CD4-positive, CD25-positive, alpha-beta regulatory T cell (primary cell): Measurements from ENCODE around the gene THSD7A. TPM values are rescaled to one million over a fixed set of nuclear protein-coding genes. Genes with fewer than 3 reads are reported as not detected.

ENCODE experiments used
- ATAC-seq, 2 donors: fragments of 150-1000 bp; cut with Tn5 transposase; one replicate each; pipeline ENCODE4 v1.10.0; 2021; ENCODE audit warnings: low read depth in 2 of 2, moderate number of reproducible peaks in 2 of 2, moderate library complexity in 1 of 2
- DNase-seq, 3 donors: peaks; one replicate each; pipeline versions ENCODE4 v3.0.0 to v3.0.0-alpha.2; 2012 to 2022; ENCODE audit warnings: mixed read lengths in 1 of 3
- H3K27ac ChIP-seq: one replicate; pipeline ENCODE4 v1.7.0; 2013; ENCODE audit warnings: mild to moderate bottlenecking, low read length; ENCODE audit not compliant: insufficient read depth, poor library complexity, severe bottlenecking
- H3K27me3 ChIP-seq: one replicate; pipeline ENCODE4 v1.7.0; 2013; ENCODE audit warnings: low read length; ENCODE audit not compliant: control insufficient read depth, insufficient read depth
- H3K36me3 ChIP-seq: one replicate; pipeline ENCODE4 v1.7.0; 2013; ENCODE audit warnings: mild to moderate bottlenecking, low read length, moderate library complexity; ENCODE audit not compliant: control insufficient read depth, insufficient read depth
- H3K4me1 ChIP-seq: 2 replicates; pipeline ENCODE4 v1.7.0; 2013; ENCODE audit warnings: mild to moderate bottlenecking, low read length; ENCODE audit not compliant: insufficient read depth, control insufficient read depth, poor library complexity, severe bottlenecking
- H3K4me3 ChIP-seq: one replicate; pipeline ENCODE4 v1.7.0; 2013; ENCODE audit warnings: low read depth, mild to moderate bottlenecking, low read length, moderate library complexity
- H3K9me3 ChIP-seq, 2 experiments: 1 replicate in 1 of 2; 2 replicates in 1 of 2; pipeline ENCODE4 v1.7.0; 2013; ENCODE audit warnings: low read length in 2 of 2, mild to moderate bottlenecking in 1 of 2, moderate library complexity in 1 of 2; ENCODE audit not compliant: control insufficient read depth in 2 of 2
- H3K27ac Mint-ChIP-seq, 3 donors: one replicate each; pipeline ENCODE4 v1.8.0; 2020 to 2022; ENCODE audit warnings: mild to moderate bottlenecking in 3 of 3, mixed read lengths in 3 of 3, moderate library complexity in 2 of 3
- H3K27me3 Mint-ChIP-seq: one replicate; pipeline ENCODE4 v1.8.0; 2022; ENCODE audit warnings: mild to moderate bottlenecking, mixed read lengths
- H3K36me3 Mint-ChIP-seq: one replicate; pipeline ENCODE4 v1.8.0; 2020; ENCODE audit warnings: mixed read lengths
- H3K4me1 Mint-ChIP-seq, 4 donors: one replicate each; pipeline ENCODE4 v1.8.0; 2020 to 2022; ENCODE audit warnings: mixed read lengths in 4 of 4, mild to moderate bottlenecking in 1 of 4
- H3K4me3 Mint-ChIP-seq, 4 donors: one replicate each; pipeline ENCODE4 v1.8.0; 2020 to 2022; ENCODE audit warnings: mild to moderate bottlenecking in 4 of 4, mixed read lengths in 4 of 4, moderate library complexity in 3 of 4
- H3K9me3 Mint-ChIP-seq, 7 donors: one replicate each; pipeline ENCODE4 v1.8.0; 2020 to 2022; ENCODE audit warnings: mixed read lengths in 7 of 7, mild to moderate bottlenecking in 3 of 7, moderate library complexity in 2 of 7
- polyA plus RNA-seq, 4 donors: library from polyadenylated mRNA; unstranded; fragments of 300-500 nt; fragmentation: Illumina TruSeq; gene quantifications; one replicate each; pipeline ENCODE4 v1.2.3, GENCODE V29; 2021
- total RNA-seq: library from RNA; stranded (reverse); gene quantifications from one replicate; pipeline ENCODE4 v1.2.3, GENCODE V29; 2022

Gene THSD7A
- total and polyA plus RNA-seq, 5 donors from 2014 or later = 0.02 TPM; not detected in 4

GRCh38 chr7:11709196-11709595 lies 122.8 kb downstream of the THSD7A start:
- Mint-ChIP-seq H3K9me3 (no peaks in the 10 kb centered on the region), H3K4me3 (no peak overlapping the region), H3K4me1 (no peaks in the 10 kb centered on the region), H3K36me3 (no peaks in the 10 kb centered on the region), H3K27ac (no peak overlapping the region), H3K27me3 (no peaks in the 10 kb centered on the region)
- Histone ChIP-seq H3K4me1 (no peaks in the 10 kb centered on the region), H3K27me3 (no peaks in the 10 kb centered on the region), H3K27ac (no peak overlapping the region), H3K9me3 (no peaks in the 10 kb centered on the region), H3K4me3 (no peak overlapping the region), H3K36me3 (no peaks in the 10 kb centered on the region)
- DNase-seq = no peak
- no peak for ATAC-seq

GRCh38 chr7:11707606-11708193 lies 124.3 kb downstream of the THSD7A start:
- H3K4me1 Mint-ChIP-seq = no peaks in the 10 kb centered on the region
- Histone ChIP-seq H3K27ac (no peak overlapping the region), H3K4me1 (no peaks in the 10 kb centered on the region), H3K27me3 (no peaks in the 10 kb centered on the region), H3K9me3 (no peaks in the 10 kb centered on the region), H3K4me3 (no peak overlapping the region), H3K36me3 (no peaks in the 10 kb centered on the region)
- no peak for DNase-seq
- no peaks in the 10 kb centered on the region for H3K36me3 Mint-ChIP-seq
- H3K27ac Mint-ChIP-seq = no peak overlapping the region
- no peak for ATAC-seq
- no peak overlapping the region for H3K4me3 Mint-ChIP-seq
- H3K9me3 Mint-ChIP-seq = no peaks in the 10 kb centered on the region
- no peaks in the 10 kb centered on the region for H3K27me3 Mint-ChIP-seq

GRCh38 chr7:11706666-11707605 lies 125.1 kb downstream of the THSD7A start:
- H3K36me3 Mint-ChIP-seq = no peaks in the 10 kb centered on the region
- H3K4me3 ChIP-seq = no peak overlapping the region
- no peaks in the 10 kb centered on the region for H3K27me3 Mint-ChIP-seq
- no peak overlapping the region for H3K27ac ChIP-seq
- no peaks in the 10 kb centered on the region for H3K9me3 ChIP-seq
- H3K4me1 Mint-ChIP-seq = no peaks in the 10 kb centered on the region
- H3K4me3 Mint-ChIP-seq = no peak overlapping the region
- no peaks in the 10 kb centered on the region for H3K36me3 ChIP-seq
- no peaks in the 10 kb centered on the region for H3K9me3 Mint-ChIP-seq
- DNase-seq (no peak), ATAC-seq (no peak)
- H3K4me1 ChIP-seq = no peaks in the 10 kb centered on the region
- H3K27ac Mint-ChIP-seq = no peak overlapping the region
- H3K27me3 ChIP-seq = no peaks in the 10 kb centered on the region

GRCh38 chr7:11703829-11704228 lies 128.2 kb downstream of the THSD7A start:
- DNase-seq (no peak), ATAC-seq (no peak)
- Mint-ChIP-seq H3K9me3 (peaks cover 0 to 3% (median 0%) of the 10 kb centered on the region in 7 donors), H3K27ac (no peak overlapping the region), H3K36me3 (no peaks in the 10 kb centered on the region), H3K4me1 (no peaks in the 10 kb centered on the region), H3K4me3 (no peak overlapping the region), H3K27me3 (no peaks in the 10 kb centered on the region)
- Histone ChIP-seq H3K27me3 (no peaks in the 10 kb centered on the region), H3K4me3 (no peak overlapping the region), H3K4me1 (no peaks in the 10 kb centered on the region), H3K27ac (no peak overlapping the region), H3K9me3 (no peaks in the 10 kb centered on the region), H3K36me3 (no peaks in the 10 kb centered on the region)

GRCh38 chr7:11702938-11703337 lies 129.1 kb downstream of the THSD7A start:
- Histone ChIP-seq H3K36me3 (no peaks in the 10 kb centered on the region), H3K4me1 (no peaks in the 10 kb centered on the region), H3K27ac (no peak overlapping the region), H3K4me3 (no peak overlapping the region), H3K27me3 (no peaks in the 10 kb centered on the region), H3K9me3 (no peaks in the 10 kb centered on the region)
- Mint-ChIP-seq H3K9me3 (peaks cover 0 to 3% (median 0%) of the 10 kb centered on the region in 7 donors), H3K27me3 (no peaks in the 10 kb centered on the region), H3K4me3 (no peak overlapping the region), H3K4me1 (no peaks in the 10 kb centered on the region), H3K27ac (no peak overlapping the region), H3K36me3 (no peaks in the 10 kb centered on the region)
- DNase-seq (no peak), ATAC-seq (no peak)

- H3K4me1 Mint-ChIP-seq = no peaks in the 10 kb centered on the region
- no peaks in the 10 kb centered on the region for H3K36me3 ChIP-seq
These were observed 130.0 kb downstream of the THSD7A start for GRCh38 chr7:11701829-11702560.

GRCh38 chr7:11699666-11700065 lies 132.3 kb downstream of the THSD7A start:
- no peaks in the 10 kb centered on the region for H3K27me3 ChIP-seq
- Mint-ChIP-seq H3K4me3 (no peak overlapping the region), H3K27me3 (no peaks in the 10 kb centered on the region), H3K27ac (no peak overlapping the region), H3K4me1 (no peaks in the 10 kb centered on the region), H3K9me3 (peaks cover 0 to 3% (median 2%) of the 10 kb centered on the region in 7 donors), H3K36me3 (no peaks in the 10 kb centered on the region)
- no peak overlapping the region for H3K4me3 ChIP-seq
- no peaks in the 10 kb centered on the region for H3K4me1 ChIP-seq
- ATAC-seq (no peak), DNase-seq (no peak)
- H3K27ac ChIP-seq = no peak overlapping the region
- no peaks in the 10 kb centered on the region for H3K36me3 ChIP-seq
- no peaks in the 10 kb centered on the region for H3K9me3 ChIP-seq

More at GRCh38 chr7:11701829-11702560, 130.0 kb downstream of the THSD7A start:
- Mint-ChIP-seq H3K9me3 (peaks cover 0 to 3% (median 0%) of the 10 kb centered on the region in 7 donors), H3K36me3 (no peaks in the 10 kb centered on the region), H3K27ac (no peak overlapping the region), H3K4me3 (no peak overlapping the region), H3K27me3 (no peaks in the 10 kb centered on the region)
- Histone ChIP-seq H3K27ac (no peak overlapping the region), H3K4me3 (no peak overlapping the region), H3K9me3 (no peaks in the 10 kb centered on the region), H3K4me1 (no peaks in the 10 kb centered on the region), H3K27me3 (no peaks in the 10 kb centered on the region)
- no peak for DNase-seq
- ATAC-seq = no peak
